ENCODE results near the gene VAMP5. TPM values are rescaled to one million over a fixed set of nuclear protein-coding genes. Genes with fewer than 3 reads are reported as not detected.

VAMP5 gene
- total and polyA plus RNA-seq, 2 experiments from 2014 or later, result 0.87 to 7.8 TPM

- TF ChIP-seq CTCF (conservative IDR thresholded peaks at IDR 0.05; ENCODE audit: low read depth in 2 of 2), result no peak
- no peak for TF ChIP-seq STAT1 (IDR thresholded peaks at IDR 0.05; ENCODE audit: unreplicated experiment)
- TF ChIP-seq ETS1 (IDR thresholded peaks at IDR 0.05), result no peak
- no peak for TF ChIP-seq EZH2phosphoT487 (IDR thresholded peaks at IDR 0.05; ENCODE audit: unreplicated experiment)
- no peak for TF ChIP-seq ZNF462 (CRISPR knock-in tag; IDR thresholded peaks at IDR 0.05)
- TF ChIP-seq POLR2AphosphoS5 (IDR thresholded peaks at IDR 0.05; ENCODE audit: low read depth), result no peak
These were observed 6.0 kb downstream of the VAMP5 start (continued) for GRCh38 chr2:85589982-85590791.

Measured in GM23338 (cell line).